ENCODE data around the gene TLR5.

DNA sequence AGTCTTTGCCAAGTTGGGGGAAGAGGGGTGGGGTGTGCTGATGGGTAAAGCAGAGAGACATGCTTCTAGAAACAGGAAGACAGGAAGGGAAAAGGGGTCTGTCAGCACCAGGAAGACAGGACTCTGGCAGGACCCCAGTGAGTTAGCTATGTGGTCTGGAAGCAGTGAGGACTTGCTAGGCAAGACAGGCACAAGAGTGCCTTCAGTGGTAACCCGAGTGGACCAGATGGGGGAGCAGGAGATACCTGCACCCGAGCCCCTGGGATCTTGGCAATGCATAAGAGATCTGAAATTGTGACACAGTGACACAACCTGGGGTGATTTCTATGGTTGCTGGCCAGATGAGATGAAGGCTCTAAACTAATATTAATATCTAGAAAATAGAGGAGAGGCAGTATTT lies 7.0 kb downstream of the TLR5 start:
- no peak for TF ChIP-seq POLR2A (IDR thresholded peaks at IDR 0.05; ENCODE audit: low read length)
- no peak for TF ChIP-seq GATA1 (IDR thresholded peaks at IDR 0.05; ENCODE audit: low read depth, low read length)

All from erythroblast (primary cell).